ENCODE results near the gene NECAP2.

Gene NECAP2

GRCh38 chr1:16436946-16437474, 3.5 kb upstream of the NECAP2 start, which contains the start of gene SPATA21:
SPATA21 (minus strand) TSS chr1:16437424; CDS start chr1:16431371, 6,053 bp downstream.
- no peak for DNase-seq (ENCODE audit: low read depth in 1 of 2, low spot score in 1 of 2)
- TF ChIP-seq JUND (IDR thresholded peaks at IDR 0.05; ENCODE audit: low read depth) = no peak
- in situ Hi-C loops (cut with HindIII; ENCODE audit: low pct_unique_long_range_greater_than_20kb, low sequenced_read_pairs) = no loop called here

- no peak for DNase-seq (ENCODE audit: low read depth in 1 of 2, low spot score in 1 of 2)
- in situ Hi-C loops (cut with HindIII; ENCODE audit: low pct_unique_long_range_greater_than_20kb, low sequenced_read_pairs) = no loop called here
- no peak for TF ChIP-seq JUND (IDR thresholded peaks at IDR 0.05; ENCODE audit: low read depth)
Measured at GRCh38 chr1:16438516-16438915, 2.0 kb upstream of the NECAP2 start.

- TF ChIP-seq JUND (IDR thresholded peaks at IDR 0.05; ENCODE audit: low read depth) = no peak
- in situ Hi-C loops (cut with HindIII; ENCODE audit: low pct_unique_long_range_greater_than_20kb, low sequenced_read_pairs) = no loop called here
- DNase-seq (ENCODE audit: low read depth in 1 of 2, low spot score in 1 of 2) = no peak
Measured at GRCh38 chr1:16438924-16439323, 1.6 kb upstream of the NECAP2 start.

GRCh38 chr1:16440131-16440469, 424 bp upstream of the NECAP2 start:
- TF ChIP-seq JUND (IDR thresholded peaks at IDR 0.05; ENCODE audit: low read depth) = no peak
- in situ Hi-C loops (cut with HindIII; ENCODE audit: low pct_unique_long_range_greater_than_20kb, low sequenced_read_pairs) = no loop called here
- no peak for DNase-seq (ENCODE audit: low read depth in 1 of 2, low spot score in 1 of 2)

- in situ Hi-C loops (cut with HindIII; ENCODE audit: low pct_unique_long_range_greater_than_20kb, low sequenced_read_pairs) = no loop called here
- no peak for DNase-seq (ENCODE audit: low read depth in 1 of 2, low spot score in 1 of 2)
- TF ChIP-seq JUND (IDR thresholded peaks at IDR 0.05; ENCODE audit: low read depth) = no peak
Measured at GRCh38 chr1:16441282-16441665, 750 bp downstream of the NECAP2 start.

- DNase-seq (ENCODE audit: low read depth in 1 of 2, low spot score in 1 of 2) = no peak
- in situ Hi-C loops (cut with HindIII; ENCODE audit: low pct_unique_long_range_greater_than_20kb, low sequenced_read_pairs) = no loop called here
- TF ChIP-seq JUND (IDR thresholded peaks at IDR 0.05; ENCODE audit: low read depth) = no peak
Measured at GRCh38 chr1:16442265-16442664, 1.7 kb downstream of the NECAP2 start.

- DNase-seq (ENCODE audit: low read depth in 1 of 2, low spot score in 1 of 2) = no peak
- TF ChIP-seq JUND (IDR thresholded peaks at IDR 0.05; ENCODE audit: low read depth) = no peak
- in situ Hi-C loops (cut with HindIII; ENCODE audit: low pct_unique_long_range_greater_than_20kb, low sequenced_read_pairs) = no loop called here
Measured at GRCh38 chr1:16442941-16443340, 2.4 kb downstream of the NECAP2 start.

- TF ChIP-seq JUND (IDR thresholded peaks at IDR 0.05; ENCODE audit: low read depth) = no peak
- in situ Hi-C loops (cut with HindIII; ENCODE audit: low pct_unique_long_range_greater_than_20kb, low sequenced_read_pairs) = no loop called here
- no peak for DNase-seq (ENCODE audit: low read depth in 1 of 2, low spot score in 1 of 2)
Measured at GRCh38 chr1:16443975-16444770, 3.6 kb downstream of the NECAP2 start.

GRCh38 chr1:16445052-16445451, 4.5 kb downstream of the NECAP2 start:
- no peak for DNase-seq (ENCODE audit: low read depth in 1 of 2, low spot score in 1 of 2)
- TF ChIP-seq JUND (IDR thresholded peaks at IDR 0.05; ENCODE audit: low read depth) = no peak
- in situ Hi-C loops (cut with HindIII; ENCODE audit: low pct_unique_long_range_greater_than_20kb, low sequenced_read_pairs) = no loop called here

GRCh38 chr1:16446116-16446515, 5.6 kb downstream of the NECAP2 start:
- no peak for TF ChIP-seq JUND (IDR thresholded peaks at IDR 0.05; ENCODE audit: low read depth)
- in situ Hi-C loops (cut with HindIII; ENCODE audit: low pct_unique_long_range_greater_than_20kb, low sequenced_read_pairs) = no loop called here
- DNase-seq (ENCODE audit: low read depth in 1 of 2, low spot score in 1 of 2) = no peak

- TF ChIP-seq JUND (IDR thresholded peaks at IDR 0.05; ENCODE audit: low read depth) = no peak
- DNase-seq (ENCODE audit: low read depth in 1 of 2, low spot score in 1 of 2) = no peak
- in situ Hi-C loops (cut with HindIII; ENCODE audit: low pct_unique_long_range_greater_than_20kb, low sequenced_read_pairs) = no loop called here
Measured at GRCh38 chr1:16447641-16448040, 7.1 kb downstream of the NECAP2 start.

- no peak for TF ChIP-seq JUND (IDR thresholded peaks at IDR 0.05; ENCODE audit: low read depth)
- in situ Hi-C loops (cut with HindIII; ENCODE audit: low pct_unique_long_range_greater_than_20kb, low sequenced_read_pairs) = no loop called here
- DNase-seq (ENCODE audit: low read depth in 1 of 2, low spot score in 1 of 2) = no peak
Measured at GRCh38 chr1:16449065-16449464, 8.5 kb downstream of the NECAP2 start.

GRCh38 chr1:16449666-16450065, 9.1 kb downstream of the NECAP2 start:
- no peak for DNase-seq (ENCODE audit: low read depth in 1 of 2, low spot score in 1 of 2)
- in situ Hi-C loops (cut with HindIII; ENCODE audit: low pct_unique_long_range_greater_than_20kb, low sequenced_read_pairs) = no loop called here
- TF ChIP-seq JUND (IDR thresholded peaks at IDR 0.05; ENCODE audit: low read depth) = no peak

Measured in T47D (cell line).